Measurements from ENCODE around the gene MBLAC1.

MBLAC1 gene

DNA sequence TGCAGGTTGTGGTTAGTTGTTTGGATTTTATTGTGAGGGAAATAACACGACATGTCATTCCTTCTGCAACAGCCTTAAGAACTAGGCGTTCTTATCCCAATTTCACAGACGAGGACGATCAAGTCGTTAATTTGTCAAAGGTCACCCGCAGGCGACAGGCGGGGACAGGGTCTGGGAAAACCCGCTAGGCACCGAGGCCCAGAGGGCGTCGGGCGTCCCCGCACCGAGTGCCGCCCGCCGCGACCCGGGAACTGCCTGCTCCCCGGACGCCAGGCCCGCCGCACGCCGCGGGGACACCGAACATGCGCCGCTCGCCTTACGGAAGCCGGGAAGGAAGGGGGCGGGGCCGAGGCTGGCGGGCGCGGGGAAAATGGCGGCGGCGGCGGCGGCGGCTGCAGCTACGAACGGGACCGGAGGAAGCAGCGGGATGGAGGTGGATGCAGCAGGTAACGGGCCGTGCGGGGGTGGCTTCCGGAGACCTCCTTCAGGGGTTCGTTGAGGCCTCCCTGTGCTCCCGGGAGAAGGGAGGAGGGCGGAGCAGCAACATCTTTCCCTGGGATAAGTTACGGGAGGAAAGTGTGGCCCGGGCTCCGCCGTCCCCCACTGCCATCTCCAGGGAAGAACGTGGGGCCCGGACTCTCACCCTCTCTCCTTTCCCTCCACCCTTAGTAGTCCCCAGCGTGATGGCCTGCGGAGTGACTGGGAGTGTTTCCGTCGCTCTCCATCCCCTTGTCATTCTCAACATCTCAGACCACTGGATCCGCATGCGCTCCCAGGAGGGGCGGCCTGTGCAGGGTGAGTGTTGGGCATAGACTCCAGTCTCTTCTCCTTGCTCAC lies 37.9 kb upstream of the MBLAC1 start, which contains the start of gene COPS6:
COPS6 (plus strand) TSS at position 349 of the 837 bp plus-strand sequence; CDS start at position 371, 22 bp downstream.
- Histone ChIP-seq H3K4me1 (ENCODE audit: control insufficient read depth, insufficient read depth, low read length) (peaks cover 5% of the 10 kb centered on the region), H3K27ac (ENCODE audit: insufficient read depth, low read depth, low read length, poor library complexity, severe bottlenecking) (peak within 1 kb of the TSS; percentile 61), H3K36me3 (ENCODE audit: control insufficient read depth, insufficient read depth, low read length) (peaks cover 23% of the 10 kb centered on the region), H3K4me3 (ENCODE audit: insufficient read depth, low read depth, low read length) (peak within 1 kb of the TSS; percentile 81), H3K27me3 (ENCODE audit: control insufficient read depth, insufficient read depth, low read length, poor library complexity, severe bottlenecking) (no peaks in the 10 kb centered on the region), H3K9me3 (ENCODE audit: control insufficient read depth, low read length) (no peaks in the 10 kb centered on the region)
- 1% methylated on average over 68 of the region's 68 CpGs for WGBS, 2 experiments

DNA sequence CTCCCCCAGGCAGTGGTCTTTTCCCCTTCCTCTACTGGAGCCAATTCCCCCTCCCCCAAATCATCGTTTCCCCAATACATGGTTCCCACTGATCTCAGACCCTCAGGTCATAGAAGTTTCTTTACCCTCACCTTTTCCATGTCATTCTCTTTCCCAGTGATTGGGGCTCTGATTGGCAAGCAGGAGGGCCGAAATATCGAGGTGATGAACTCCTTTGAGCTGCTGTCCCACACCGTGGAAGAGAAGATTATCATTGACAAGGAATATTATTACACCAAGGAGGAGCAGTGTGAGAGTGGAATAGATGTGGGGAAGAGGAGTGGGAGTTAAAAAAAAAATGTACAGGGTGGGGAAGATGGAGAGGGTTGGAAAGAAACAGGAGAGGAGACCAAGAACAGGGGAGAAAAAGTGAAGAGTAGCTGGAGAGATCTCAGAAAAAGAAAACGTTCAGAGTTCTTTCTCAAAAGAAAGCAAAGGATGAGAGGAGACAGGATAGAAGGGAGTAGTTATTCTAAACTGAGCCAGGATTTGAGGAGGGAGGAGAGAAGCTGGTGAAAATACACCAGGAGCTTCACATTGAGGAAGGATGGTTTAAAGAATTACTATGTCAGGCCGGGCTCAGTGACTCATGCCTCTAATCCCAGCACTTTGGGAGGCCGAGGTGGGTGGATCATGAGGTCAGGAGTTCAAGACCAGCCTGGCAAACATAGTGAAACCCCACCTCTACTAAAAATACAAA lies 37.1 kb upstream of the MBLAC1 start:
- no peaks in the 10 kb centered on the region for H3K27me3 ChIP-seq (ENCODE audit: control insufficient read depth, insufficient read depth, low read length, poor library complexity, severe bottlenecking)
- no peaks in the 10 kb centered on the region for H3K9me3 ChIP-seq (ENCODE audit: control insufficient read depth, low read length)
- peaks cover 5% of the 10 kb centered on the region for H3K4me1 ChIP-seq (ENCODE audit: control insufficient read depth, insufficient read depth, low read length)
- H3K4me3 ChIP-seq (ENCODE audit: insufficient read depth, low read depth, low read length), result peak overlapping the region; percentile 81
- H3K27ac ChIP-seq (ENCODE audit: insufficient read depth, low read depth, low read length, poor library complexity, severe bottlenecking), result no peak overlapping the region
- H3K36me3 ChIP-seq (ENCODE audit: control insufficient read depth, insufficient read depth, low read length), result peaks cover 30% of the 10 kb centered on the region
- WGBS, 2 experiments, result 43 to 57% methylated on average over 7 of the region's 7 CpGs

DNA sequence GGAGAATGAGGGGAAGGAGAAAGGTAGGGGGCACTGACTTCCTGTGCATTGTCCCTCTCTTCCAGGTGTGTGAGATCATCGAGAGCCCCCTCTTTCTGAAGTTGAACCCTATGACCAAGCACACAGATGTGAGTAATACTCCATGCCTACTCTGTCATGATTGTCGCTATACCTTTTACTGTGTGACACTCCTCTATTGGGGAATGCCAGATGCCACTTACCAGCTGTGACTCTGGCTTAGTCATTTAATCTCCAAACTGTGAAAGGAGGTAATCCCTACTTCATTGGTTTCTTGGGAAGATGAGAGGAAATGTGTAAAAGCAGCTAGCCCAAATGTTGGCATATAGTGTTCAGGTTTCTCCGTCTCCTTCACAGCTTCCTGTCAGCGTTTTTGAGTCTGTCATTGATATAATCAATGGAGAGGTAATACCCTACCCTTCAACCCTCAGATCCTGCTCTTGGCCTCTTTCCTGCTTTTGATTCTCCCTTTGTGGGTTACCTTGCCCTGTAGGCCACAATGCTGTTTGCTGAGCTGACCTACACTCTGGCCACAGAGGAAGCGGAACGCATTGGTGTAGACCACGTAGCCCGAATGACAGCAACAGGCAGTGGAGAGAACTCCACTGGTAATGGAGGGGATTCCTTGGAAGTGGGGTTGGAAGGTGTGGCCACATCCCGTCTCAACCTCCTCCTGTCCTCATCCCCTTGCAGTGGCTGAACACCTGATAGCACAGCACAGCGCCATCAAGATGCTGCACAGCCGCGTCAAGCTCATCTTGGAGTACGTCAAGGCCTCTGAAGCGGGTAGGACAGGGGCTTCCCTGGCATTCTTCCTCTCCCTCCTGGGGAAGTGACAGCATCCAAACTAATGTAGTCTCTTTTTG lies 36.0 kb upstream of the MBLAC1 start:
- Histone ChIP-seq H3K27ac (ENCODE audit: insufficient read depth, low read depth, low read length, poor library complexity, severe bottlenecking) (peak overlapping the region; percentile 32), H3K4me1 (ENCODE audit: control insufficient read depth, insufficient read depth, low read length) (peaks cover 5% of the 10 kb centered on the region), H3K27me3 (ENCODE audit: control insufficient read depth, insufficient read depth, low read length, poor library complexity, severe bottlenecking) (no peaks in the 10 kb centered on the region), H3K36me3 (ENCODE audit: control insufficient read depth, insufficient read depth, low read length) (peaks cover 42% of the 10 kb centered on the region), H3K9me3 (ENCODE audit: control insufficient read depth, low read length) (no peaks in the 10 kb centered on the region), H3K4me3 (ENCODE audit: insufficient read depth, low read depth, low read length) (no peak overlapping the region)
- WGBS, 2 experiments, result 93 to 94% methylated on average over 14 of the region's 14 CpGs

DNA sequence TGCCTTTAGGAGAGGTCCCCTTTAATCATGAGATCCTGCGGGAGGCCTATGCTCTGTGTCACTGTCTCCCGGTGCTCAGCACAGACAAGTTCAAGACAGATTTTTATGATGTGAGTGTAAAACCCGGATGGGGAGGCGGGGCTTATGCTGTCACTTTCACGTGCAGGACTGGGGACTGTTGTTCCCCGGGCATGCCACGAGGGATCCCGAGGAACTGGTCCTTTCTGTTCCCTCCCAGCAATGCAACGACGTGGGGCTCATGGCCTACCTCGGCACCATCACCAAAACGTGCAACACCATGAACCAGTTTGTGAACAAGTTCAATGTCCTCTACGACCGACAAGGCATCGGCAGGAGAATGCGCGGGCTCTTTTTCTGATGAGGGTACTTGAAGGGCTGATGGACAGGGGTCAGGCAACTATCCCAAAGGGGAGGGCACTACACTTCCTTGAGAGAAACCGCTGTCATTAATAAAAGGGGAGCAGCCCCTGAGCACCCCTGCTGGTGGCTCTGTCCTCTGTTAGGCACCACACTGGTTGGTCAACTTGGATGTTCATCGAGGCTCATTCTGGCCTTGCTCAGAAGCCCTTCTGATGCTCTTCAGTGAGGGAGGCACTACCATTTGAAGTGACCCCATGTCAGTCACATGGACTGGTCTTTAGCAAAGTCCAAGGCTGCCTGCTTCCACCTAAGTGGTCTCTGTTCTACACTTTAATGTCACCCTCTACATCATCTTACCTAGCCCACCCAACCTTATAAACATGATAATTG lies 35.2 kb upstream of the MBLAC1 start:
- H3K36me3 ChIP-seq (ENCODE audit: control insufficient read depth, insufficient read depth, low read length), result peaks cover 50% of the 10 kb centered on the region
- 86 to 87% methylated on average over 19 of the region's 19 CpGs for WGBS, 2 experiments
- peak overlapping the region; percentile 32 for H3K27ac ChIP-seq (ENCODE audit: insufficient read depth, low read depth, low read length, poor library complexity, severe bottlenecking)
- no peak overlapping the region for H3K4me3 ChIP-seq (ENCODE audit: insufficient read depth, low read depth, low read length)
- H3K27me3 ChIP-seq (ENCODE audit: control insufficient read depth, insufficient read depth, low read length, poor library complexity, severe bottlenecking), result no peaks in the 10 kb centered on the region
- no peaks in the 10 kb centered on the region for H3K9me3 ChIP-seq (ENCODE audit: control insufficient read depth, low read length)
- peaks cover 5% of the 10 kb centered on the region for H3K4me1 ChIP-seq (ENCODE audit: control insufficient read depth, insufficient read depth, low read length)

DNA sequence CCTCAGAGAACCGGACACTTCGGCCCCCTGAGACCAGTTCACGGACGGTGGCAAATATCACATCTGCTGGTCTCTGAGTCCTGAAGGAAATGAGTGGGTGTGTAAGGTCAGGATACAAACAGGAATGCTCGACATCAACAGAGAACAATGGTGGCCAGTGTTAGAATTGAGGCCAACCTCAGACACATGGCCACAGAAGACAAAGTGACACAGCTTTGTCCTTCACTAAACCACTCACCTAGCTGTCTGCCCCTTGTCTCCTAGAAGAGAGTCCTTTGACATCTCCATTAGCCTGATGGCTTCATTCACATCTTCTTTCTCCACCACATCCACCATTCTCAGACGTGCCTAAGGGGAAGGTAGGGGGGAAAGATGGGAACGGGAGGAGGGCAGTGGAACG lies 33.7 kb upstream of the MBLAC1 start:
- Histone ChIP-seq H3K4me3 (ENCODE audit: insufficient read depth, low read depth, low read length) (no peak overlapping the region), H3K27ac (ENCODE audit: insufficient read depth, low read depth, low read length, poor library complexity, severe bottlenecking) (peak overlapping the region; percentile 59), H3K9me3 (ENCODE audit: control insufficient read depth, low read length) (no peaks in the 10 kb centered on the region), H3K27me3 (ENCODE audit: control insufficient read depth, insufficient read depth, low read length, poor library complexity, severe bottlenecking) (no peaks in the 10 kb centered on the region), H3K36me3 (ENCODE audit: control insufficient read depth, insufficient read depth, low read length) (peaks cover 64% of the 10 kb centered on the region), H3K4me1 (ENCODE audit: control insufficient read depth, insufficient read depth, low read length) (peaks cover 5% of the 10 kb centered on the region)
- WGBS, 2 experiments, result 88 to 95% methylated on average over 6 to 8 of the region's 8 CpGs

- WGBS, 2 experiments, result 93 to 94% methylated on average over 13 of the region's 13 CpGs
- peaks cover 69% of the 10 kb centered on the region for H3K36me3 ChIP-seq (ENCODE audit: control insufficient read depth, insufficient read depth, low read length)
- no peak overlapping the region for H3K27ac ChIP-seq (ENCODE audit: insufficient read depth, low read depth, low read length, poor library complexity, severe bottlenecking)
- H3K9me3 ChIP-seq (ENCODE audit: control insufficient read depth, low read length), result no peaks in the 10 kb centered on the region
- H3K4me1 ChIP-seq (ENCODE audit: control insufficient read depth, insufficient read depth, low read length), result peaks cover 7% of the 10 kb centered on the region
- H3K27me3 ChIP-seq (ENCODE audit: control insufficient read depth, insufficient read depth, low read length, poor library complexity, severe bottlenecking), result no peaks in the 10 kb centered on the region
- no peak overlapping the region for H3K4me3 ChIP-seq (ENCODE audit: insufficient read depth, low read depth, low read length)
Observed at GRCh38 chr7:100093498-100093897, 33.3 kb upstream of the MBLAC1 start.

- no peaks in the 10 kb centered on the region for H3K9me3 ChIP-seq (ENCODE audit: control insufficient read depth, low read length)
- H3K27ac ChIP-seq (ENCODE audit: insufficient read depth, low read depth, low read length, poor library complexity, severe bottlenecking), result peak overlapping the region; percentile 13
- WGBS, 2 experiments, result 94 to 97% methylated on average over 16 of the region's 16 CpGs
Observed at GRCh38 chr7:100093925-100094486, 32.8 kb upstream of the MBLAC1 start.

GRCh38 chr7:100095289-100095688 lies 31.5 kb upstream of the MBLAC1 start:
- Histone ChIP-seq H3K27me3 (ENCODE audit: control insufficient read depth, insufficient read depth, low read length, poor library complexity, severe bottlenecking) (no peaks in the 10 kb centered on the region), H3K27ac (ENCODE audit: insufficient read depth, low read depth, low read length, poor library complexity, severe bottlenecking) (peak overlapping the region; percentile 20), H3K9me3 (ENCODE audit: control insufficient read depth, low read length) (no peaks in the 10 kb centered on the region), H3K36me3 (ENCODE audit: control insufficient read depth, insufficient read depth, low read length) (peaks cover 83% of the 10 kb centered on the region), H3K4me3 (ENCODE audit: insufficient read depth, low read depth, low read length) (no peak overlapping the region), H3K4me1 (ENCODE audit: control insufficient read depth, insufficient read depth, low read length) (peaks cover 16% of the 10 kb centered on the region)
- WGBS, 2 experiments, result 95 to 96% methylated on average over 9 of the region's 9 CpGs

More at GRCh38 chr7:100093925-100094486, 32.8 kb upstream of the MBLAC1 start:
- no peaks in the 10 kb centered on the region for H3K27me3 ChIP-seq (ENCODE audit: control insufficient read depth, insufficient read depth, low read length, poor library complexity, severe bottlenecking)
- H3K36me3 ChIP-seq (ENCODE audit: control insufficient read depth, insufficient read depth, low read length), result peaks cover 74% of the 10 kb centered on the region
- no peak overlapping the region for H3K4me3 ChIP-seq (ENCODE audit: insufficient read depth, low read depth, low read length)
- H3K4me1 ChIP-seq (ENCODE audit: control insufficient read depth, insufficient read depth, low read length), result peaks cover 12% of the 10 kb centered on the region

DNA sequence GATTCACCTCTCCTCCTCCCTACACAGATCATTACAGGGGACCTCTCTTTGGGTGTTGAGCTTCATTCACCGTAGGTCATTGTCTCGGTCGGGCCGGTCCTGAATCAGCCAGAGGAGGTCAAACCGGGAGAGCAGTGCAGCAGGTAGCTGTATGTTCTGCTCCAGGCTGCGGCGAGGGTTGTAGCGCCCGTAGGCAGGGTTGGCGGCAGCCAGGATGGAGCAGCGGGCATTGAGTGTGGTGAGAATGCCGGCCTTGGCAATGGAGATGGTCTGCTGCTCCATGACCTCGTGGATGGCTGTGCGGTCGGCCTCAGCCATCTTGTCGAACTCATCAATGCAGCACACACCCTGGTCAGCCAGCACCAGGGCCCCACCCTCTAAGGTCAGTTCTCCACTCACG lies 31.1 kb upstream of the MBLAC1 start:
- Histone ChIP-seq H3K4me3 (ENCODE audit: insufficient read depth, low read depth, low read length) (no peak overlapping the region), H3K27me3 (ENCODE audit: control insufficient read depth, insufficient read depth, low read length, poor library complexity, severe bottlenecking) (no peaks in the 10 kb centered on the region), H3K27ac (ENCODE audit: insufficient read depth, low read depth, low read length, poor library complexity, severe bottlenecking) (peak overlapping the region; percentile 20), H3K36me3 (ENCODE audit: control insufficient read depth, insufficient read depth, low read length) (peaks cover 83% of the 10 kb centered on the region), H3K9me3 (ENCODE audit: control insufficient read depth, low read length) (no peaks in the 10 kb centered on the region), H3K4me1 (ENCODE audit: control insufficient read depth, insufficient read depth, low read length) (peaks cover 16% of the 10 kb centered on the region)
- WGBS, 2 experiments, result 96% methylated on average over 17 of the region's 17 CpGs

All from ectodermal cell (in vitro differentiated cells).